Subcutaneous adipose tissue (tissue), 4 donors: ENCODE measurements around the gene NBPF4. TPM values are rescaled to one million over a fixed set of nuclear protein-coding genes. Genes with fewer than 3 reads are reported as not detected.
"Not testable (repeated sequence)": the region's sequence is repeated elsewhere in the genome, so short reads cannot be mapped to it uniquely, and the experiment has no call there.

Experiments
- CTCF ChIP-seq: fragments of 450-650 bp; IDR thresholded peaks from one replicate; pipeline ENCODE4 v1.5.1; 2016; ENCODE audit warnings: low read depth, mild to moderate bottlenecking, control low read depth, antibody characterized with exemption, moderate library complexity
- total RNA-seq, 4 donors: library from RNA; depleted of rRNA; stranded (reverse); fragments of >200 nt; gene quantifications; one replicate each; pipeline ENCODE4 v1.1.0, GENCODE V29; 2016

NBPF4 gene
- total RNA-seq = not detected

GRCh38 chr1:108243976-108244375, at the start of gene NBPF4:
TSS of gene NBPF4 (minus strand) at chr1:108244076. CDS start at chr1:108243761, 315 bp downstream.
- not testable (repeated sequence) for TF ChIP-seq CTCF

DNA sequence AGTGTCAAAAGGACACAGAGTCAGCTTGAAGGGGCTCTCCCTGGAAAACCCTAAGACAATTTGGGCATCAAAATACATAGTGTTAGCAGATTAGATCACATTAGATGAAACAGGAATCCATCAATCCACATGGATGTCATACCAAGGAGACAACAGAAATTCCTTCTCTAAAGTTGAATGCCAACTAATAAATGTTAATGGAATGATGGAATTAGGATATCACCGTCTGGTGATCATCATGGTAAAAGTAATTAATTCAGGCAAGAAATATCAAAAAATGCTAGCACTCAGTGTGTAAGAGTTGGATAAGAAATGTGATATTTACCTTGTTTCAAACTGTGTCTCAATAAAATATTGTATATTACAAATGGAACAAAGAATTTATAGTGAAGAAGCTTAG, 32.9 kb downstream of the NBPF4 start:
- TF ChIP-seq CTCF = no peak

DNA sequence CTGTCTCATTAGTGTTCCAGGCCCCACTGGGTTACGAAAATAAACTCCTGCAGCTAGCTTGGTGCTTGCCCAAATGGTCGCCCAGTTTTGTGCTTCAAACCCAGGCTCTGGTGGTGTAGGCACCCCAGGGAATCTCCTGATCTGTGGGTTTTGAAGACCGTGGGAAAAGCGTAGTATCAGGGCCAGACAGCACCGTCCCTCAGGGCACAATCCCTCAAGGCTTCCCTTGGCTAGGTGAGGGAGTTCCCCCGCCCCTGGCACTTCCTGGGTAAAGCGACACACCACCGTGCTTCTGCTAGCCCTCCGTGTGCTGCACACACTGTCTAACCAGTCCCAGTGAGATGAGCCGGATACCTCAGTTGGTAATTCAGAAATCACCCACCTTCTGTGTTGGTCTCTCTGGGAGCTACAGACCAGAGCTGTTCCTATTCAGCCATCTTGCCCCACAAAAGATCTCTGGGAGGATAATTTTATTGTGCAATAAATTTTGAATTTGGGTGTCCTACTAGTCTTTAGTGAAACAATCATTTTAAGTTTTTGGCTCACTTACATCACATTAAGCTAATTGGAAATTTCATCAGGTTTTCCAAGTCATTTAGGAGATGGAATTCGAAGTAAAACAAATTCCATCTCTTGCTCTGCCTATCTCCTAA, 34.3 kb downstream of the NBPF4 start:
- TF ChIP-seq CTCF = no peak

- TF ChIP-seq CTCF = no peak
Measured at GRCh38 chr1:108208724-108209446, 35.0 kb downstream of the NBPF4 start.

- TF ChIP-seq CTCF = no peak
Measured at GRCh38 chr1:108201687-108202086, 42.2 kb downstream of the NBPF4 start.

GRCh38 chr1:108200687-108201051, 43.2 kb downstream of the NBPF4 start:
- TF ChIP-seq CTCF = no peak

DNA sequence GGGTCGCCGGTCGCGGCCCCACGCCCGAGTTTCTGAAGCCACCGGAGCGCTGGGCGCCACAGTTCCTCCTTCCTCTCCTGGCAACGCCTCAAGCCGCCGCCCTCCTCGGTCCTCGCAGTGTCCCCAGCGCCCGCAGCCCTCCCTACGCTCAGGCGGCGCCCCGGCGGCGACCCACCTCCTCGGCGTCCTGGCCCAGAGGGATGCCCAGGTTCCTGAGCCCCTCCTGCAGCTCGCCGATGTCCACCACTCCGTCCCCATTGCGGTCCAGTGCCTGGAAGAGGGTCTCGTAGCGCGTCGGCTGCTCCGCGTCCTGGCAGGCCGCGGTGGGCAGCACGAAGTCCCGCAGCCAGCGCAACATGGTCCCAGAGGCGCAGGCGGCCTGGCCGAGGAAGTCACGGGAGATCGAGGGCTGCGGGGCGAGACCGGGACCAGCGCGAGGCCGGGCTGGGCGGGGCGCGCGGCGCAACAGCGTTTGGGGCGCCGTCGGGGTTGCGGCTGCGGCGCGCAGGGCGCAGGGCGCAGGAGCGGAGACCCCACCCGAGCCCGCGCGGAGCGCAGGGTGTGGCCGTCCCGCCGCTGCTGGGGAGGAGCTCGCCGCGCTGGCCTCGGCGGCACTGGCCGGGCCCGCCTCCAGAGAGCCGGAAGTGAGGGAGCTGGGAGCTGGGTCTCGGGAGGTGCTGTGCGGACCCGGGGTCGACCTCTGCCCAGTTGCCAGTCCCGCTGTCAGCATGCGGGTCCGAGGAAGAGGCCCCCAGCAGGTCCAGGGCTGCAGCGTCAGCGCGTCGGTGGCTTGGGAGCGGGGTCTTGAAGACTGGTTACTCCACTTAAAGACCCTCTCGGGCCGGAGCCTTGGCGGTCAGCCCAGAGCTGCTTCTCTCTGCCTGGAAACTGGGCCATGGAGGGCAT, 43.8 kb downstream of the NBPF4 start, which contains the start of gene SLC25A24:
Gene SLC25A24 (minus strand): TSS at position 563 of the 906 bp plus-strand sequence. CDS start 205 bp downstream, at position 358.
- TF ChIP-seq CTCF = no peak
